ACC112 (cell line): ENCODE data around the gene TAS2R14.

ENCODE experiments used
- H2AFZ ChIP-seq: fragments of 200-600 bp; sonication (generic); one replicate; pipeline ENCODE4 v1.6.0; 2017; ENCODE audit warnings: antibody characterized with exemption, low read length; ENCODE audit not compliant: unreplicated experiment
- H3K27ac ChIP-seq: fragments of 200-600 bp; sonication (generic); 2 replicates; pipeline ENCODE4 v1.5.1; 2014; ENCODE audit warnings: low read depth, mild to moderate bottlenecking, antibody characterized with exemption, low read length, moderate library complexity
- H3K27me3 ChIP-seq: fragments of 200-600 bp; sonication (generic); 2 replicates; pipeline ENCODE4 v1.6.1; 2014; ENCODE audit warnings: mild to moderate bottlenecking, antibody characterized with exemption, low read length, moderate library complexity, mixed read lengths; ENCODE audit not compliant: insufficient read depth
- H3K36me3 ChIP-seq: fragments of 200-600 bp; sonication (generic); 2 replicates; pipeline ENCODE4 v1.6.1; 2016; ENCODE audit warnings: mild to moderate bottlenecking, antibody characterized with exemption, low read length, moderate library complexity, mixed read lengths; ENCODE audit not compliant: insufficient read depth
- H3K4me1 ChIP-seq: fragments of 200-600 bp; sonication (generic); one replicate; pipeline ENCODE4 v1.6.1; 2016; ENCODE audit warnings: low read length, mixed read lengths; ENCODE audit not compliant: insufficient read depth, unreplicated experiment, control insufficient read depth
- H3K4me3 ChIP-seq: fragments of 200-600 bp; sonication (generic); 2 replicates; pipeline ENCODE4 v1.5.1; 2014; ENCODE audit warnings: mild to moderate bottlenecking, low read depth, low read length
- H3K79me2 ChIP-seq: fragments of 200-600 bp; sonication (generic); one replicate; pipeline ENCODE4 v1.6.0; 2016; ENCODE audit warnings: low read length; ENCODE audit not compliant: control insufficient read depth, unreplicated experiment, insufficient read depth

Gene TAS2R14

GRCh38 chr12:10909462-10909861, 29.6 kb downstream of the TAS2R14 start, which contains the start of gene TAS2R13:
Gene TAS2R13, minus strand, starts transcription at chr12:10909562. Its CDS starts 264 bp downstream, at chr12:10909298.
- Histone ChIP-seq H3K27me3 (no peaks in the 10 kb centered on the region), H3K4me1 (no peaks in the 10 kb centered on the region), H3K79me2 (no peaks in the 10 kb centered on the region), H3K36me3 (0 out of 2 replicates have a peak, but pooled peaks cover 5% of the 10 kb centered on the region), H2AFZ (no peak within 1 kb of the TSS), H3K27ac (no peak within 1 kb of the TSS), H3K4me3 (no peak within 1 kb of the TSS)

- Histone ChIP-seq H3K27me3 (no peaks in the 10 kb centered on the region), H3K36me3 (0 out of 2 replicates have a peak, but pooled peaks cover 5% of the 10 kb centered on the region), H3K79me2 (no peaks in the 10 kb centered on the region), H2AFZ (no peak overlapping the region), H3K4me1 (no peaks in the 10 kb centered on the region), H3K4me3 (no peak overlapping the region), H3K27ac (no peak overlapping the region)
Measured at GRCh38 chr12:10904686-10905085, 34.4 kb downstream of the TAS2R14 start.

- H3K27ac ChIP-seq, result no peak overlapping the region
- H3K4me3 ChIP-seq, result no peak overlapping the region
- H3K36me3 ChIP-seq, result no peaks in the 10 kb centered on the region
- no peak overlapping the region for H2AFZ ChIP-seq
- H3K4me1 ChIP-seq, result no peaks in the 10 kb centered on the region
- H3K27me3 ChIP-seq, result no peaks in the 10 kb centered on the region
- H3K79me2 ChIP-seq, result no peaks in the 10 kb centered on the region
Measured at GRCh38 chr12:10901427-10901826, 37.6 kb downstream of the TAS2R14 start.

- Histone ChIP-seq H2AFZ (no peak overlapping the region), H3K27me3 (no peaks in the 10 kb centered on the region), H3K79me2 (no peaks in the 10 kb centered on the region), H3K27ac (no peak overlapping the region), H3K36me3 (no peaks in the 10 kb centered on the region), H3K4me3 (no peak overlapping the region), H3K4me1 (no peaks in the 10 kb centered on the region)
Measured at GRCh38 chr12:10900972-10901371, 38.1 kb downstream of the TAS2R14 start.

- Histone ChIP-seq H3K4me3 (no peak overlapping the region), H3K79me2 (no peaks in the 10 kb centered on the region), H3K4me1 (no peaks in the 10 kb centered on the region), H2AFZ (no peak overlapping the region), H3K27me3 (no peaks in the 10 kb centered on the region), H3K27ac (no peak overlapping the region), H3K36me3 (no peaks in the 10 kb centered on the region)
Measured at GRCh38 chr12:10900530-10900929, 38.5 kb downstream of the TAS2R14 start.

- no peaks in the 10 kb centered on the region for H3K27me3 ChIP-seq
- H3K4me1 ChIP-seq, result no peaks in the 10 kb centered on the region
- H3K36me3 ChIP-seq, result no peaks in the 10 kb centered on the region
- no peak overlapping the region for H3K27ac ChIP-seq
- no peak overlapping the region for H2AFZ ChIP-seq
- no peaks in the 10 kb centered on the region for H3K79me2 ChIP-seq
- no peak overlapping the region for H3K4me3 ChIP-seq
Measured at GRCh38 chr12:10896854-10897253, 42.2 kb downstream of the TAS2R14 start.

- no peak overlapping the region for H3K27ac ChIP-seq
- H3K4me3 ChIP-seq, result no peak overlapping the region
- H3K79me2 ChIP-seq, result no peaks in the 10 kb centered on the region
- no peaks in the 10 kb centered on the region for H3K4me1 ChIP-seq
- no peak overlapping the region for H2AFZ ChIP-seq
- H3K27me3 ChIP-seq, result no peaks in the 10 kb centered on the region
- H3K36me3 ChIP-seq, result no peaks in the 10 kb centered on the region
Measured at GRCh38 chr12:10891937-10892336, 47.1 kb downstream of the TAS2R14 start.

- no peaks in the 10 kb centered on the region for H3K4me1 ChIP-seq
Measured at GRCh38 chr12:10889226-10889625, 49.8 kb downstream of the TAS2R14 start.

More at GRCh38 chr12:10889226-10889625, 49.8 kb downstream of the TAS2R14 start:
- no peaks in the 10 kb centered on the region for H3K36me3 ChIP-seq
- H3K27ac ChIP-seq, result no peak overlapping the region
- H3K4me3 ChIP-seq, result no peak overlapping the region
- H2AFZ ChIP-seq, result no peak overlapping the region
- no peaks in the 10 kb centered on the region for H3K79me2 ChIP-seq
- H3K27me3 ChIP-seq, result no peaks in the 10 kb centered on the region
